Effector memory CD4-positive, alpha-beta T cell (primary cell): ENCODE data around the gene AK9.
"Not testable (repeated sequence)": the region's sequence is repeated elsewhere in the genome, so short reads cannot be mapped to it uniquely, and the experiment has no call there.

Source experiments
- DNase-seq, 3 donors: peaks; one replicate each; pipeline ENCODE4 v3.0.0-alpha.2; 2020
- H3K27ac ChIP-seq: 2 replicates; pipeline ENCODE4 v1.7.0; 2013; ENCODE audit warnings: mild to moderate bottlenecking, low read length, moderate library complexity; ENCODE audit not compliant: insufficient read depth, poor library complexity, severe bottlenecking
- H3K27me3 ChIP-seq: replicated peaks from 2 replicates; pipeline ENCODE4 v1.7.0; 2013; ENCODE audit warnings: mild to moderate bottlenecking, low read length; ENCODE audit not compliant: insufficient read depth, control insufficient read depth, poor library complexity, severe bottlenecking
- H3K36me3 ChIP-seq: 2 replicates; pipeline ENCODE4 v1.7.0; 2013; ENCODE audit warnings: mild to moderate bottlenecking, low read length, moderate library complexity; ENCODE audit not compliant: control insufficient read depth, insufficient read depth
- H3K4me1 ChIP-seq: 2 replicates; pipeline ENCODE4 v1.7.0; 2013; ENCODE audit warnings: low read length, mild to moderate bottlenecking; ENCODE audit not compliant: control insufficient read depth, insufficient read depth, poor library complexity, severe bottlenecking
- H3K4me3 ChIP-seq: 2 replicates; pipeline ENCODE4 v1.7.0; 2013; ENCODE audit warnings: low read length, low read depth, mild to moderate bottlenecking; ENCODE audit not compliant: insufficient read depth, poor library complexity, severe bottlenecking
- H3K9me3 ChIP-seq: 2 replicates; pipeline ENCODE4 v1.7.0; 2013; ENCODE audit warnings: mild to moderate bottlenecking, low read length, moderate library complexity; ENCODE audit not compliant: control insufficient read depth

Gene AK9

GRCh38 chr6:109720311-109720710 is 29.3 kb upstream of the AK9 start:
- Histone ChIP-seq H3K36me3 (peaks cover 7% of the 10 kb centered on the region), H3K27me3 (no peaks in the 10 kb centered on the region), H3K9me3 (no peaks in the 10 kb centered on the region), H3K27ac (no peak overlapping the region), H3K4me3 (no peak overlapping the region), H3K4me1 (no peaks in the 10 kb centered on the region)
- DNase-seq = no peak

GRCh38 chr6:109718991-109719390 is 28.0 kb upstream of the AK9 start:
- Histone ChIP-seq H3K4me1 (no peaks in the 10 kb centered on the region), H3K9me3 (no peaks in the 10 kb centered on the region), H3K27me3 (no peaks in the 10 kb centered on the region), H3K4me3 (no peak overlapping the region), H3K36me3 (peaks cover 7% of the 10 kb centered on the region), H3K27ac (no peak overlapping the region)
- no peak for DNase-seq

GRCh38 chr6:109717971-109718370 is 27.0 kb upstream of the AK9 start:
- no peaks in the 10 kb centered on the region for H3K9me3 ChIP-seq
- H3K4me1 ChIP-seq = no peaks in the 10 kb centered on the region
- no peak overlapping the region for H3K27ac ChIP-seq
- H3K4me3 ChIP-seq = no peak overlapping the region
- H3K27me3 ChIP-seq = no peaks in the 10 kb centered on the region
- no peak for DNase-seq
- no peaks in the 10 kb centered on the region for H3K36me3 ChIP-seq

- no peak for DNase-seq
- H3K4me3 ChIP-seq = no peak overlapping the region
Measured at GRCh38 chr6:109715616-109716015, 24.6 kb upstream of the AK9 start.

GRCh38 chr6:109714611-109715010 is 23.6 kb upstream of the AK9 start:
- no peaks in the 10 kb centered on the region for H3K36me3 ChIP-seq
- H3K27ac ChIP-seq = no peak overlapping the region
- H3K4me3 ChIP-seq = no peak overlapping the region
- no peaks in the 10 kb centered on the region for H3K4me1 ChIP-seq
- H3K27me3 ChIP-seq = no peaks in the 10 kb centered on the region
- H3K9me3 ChIP-seq = no peaks in the 10 kb centered on the region
- no peak for DNase-seq

More at GRCh38 chr6:109715616-109716015, 24.6 kb upstream of the AK9 start:
- no peaks in the 10 kb centered on the region for H3K4me1 ChIP-seq
- no peaks in the 10 kb centered on the region for H3K36me3 ChIP-seq
- H3K27ac ChIP-seq = no peak overlapping the region
- H3K27me3 ChIP-seq = no peaks in the 10 kb centered on the region
- H3K9me3 ChIP-seq = no peaks in the 10 kb centered on the region

- Histone ChIP-seq H3K36me3 (no peaks in the 10 kb centered on the region), H3K27ac (no peak overlapping the region), H3K27me3 (no peaks in the 10 kb centered on the region)
Measured at GRCh38 chr6:109714166-109714565, 23.2 kb upstream of the AK9 start.

GRCh38 chr6:109713097-109713496 is 22.1 kb upstream of the AK9 start:
- H3K9me3 ChIP-seq = no peaks in the 10 kb centered on the region
- DNase-seq = no peak
- no peak overlapping the region for H3K27ac ChIP-seq
- H3K27me3 ChIP-seq = no peaks in the 10 kb centered on the region
- H3K4me1 ChIP-seq = no peaks in the 10 kb centered on the region
- no peaks in the 10 kb centered on the region for H3K36me3 ChIP-seq
- H3K4me3 ChIP-seq = no peak overlapping the region

More at GRCh38 chr6:109714166-109714565, 23.2 kb upstream of the AK9 start:
- Histone ChIP-seq H3K9me3 (no peaks in the 10 kb centered on the region), H3K4me3 (no peak overlapping the region), H3K4me1 (no peaks in the 10 kb centered on the region)
- no peak for DNase-seq

GRCh38 chr6:109708099-109708498 is 17.1 kb upstream of the AK9 start:
- H3K27me3 ChIP-seq, H3K9me3 ChIP-seq, H3K4me1 ChIP-seq, H3K4me3 ChIP-seq, DNase-seq, H3K36me3 ChIP-seq, H3K27ac ChIP-seq: not testable (repeated sequence)

GRCh38 chr6:109706513-109706912 is 15.5 kb upstream of the AK9 start:
- Histone ChIP-seq H3K27ac (no peak overlapping the region), H3K36me3 (no peaks in the 10 kb centered on the region), H3K9me3 (no peaks in the 10 kb centered on the region), H3K4me3 (no peak overlapping the region), H3K27me3 (no peaks in the 10 kb centered on the region), H3K4me1 (no peaks in the 10 kb centered on the region)
- DNase-seq = no peak

GRCh38 chr6:109705258-109705657 is 14.3 kb upstream of the AK9 start:
- H3K4me1 ChIP-seq = no peaks in the 10 kb centered on the region
- no peaks in the 10 kb centered on the region for H3K27me3 ChIP-seq

GRCh38 chr6:109702791-109703190 is 11.8 kb upstream of the AK9 start:
- H3K9me3 ChIP-seq = no peaks in the 10 kb centered on the region
- H3K27ac ChIP-seq = no peak overlapping the region
- H3K36me3 ChIP-seq = no peaks in the 10 kb centered on the region
- H3K4me1 ChIP-seq = no peaks in the 10 kb centered on the region
- no peak overlapping the region for H3K4me3 ChIP-seq
- DNase-seq = no peak
- H3K27me3 ChIP-seq = no peaks in the 10 kb centered on the region

More at GRCh38 chr6:109705258-109705657, 14.3 kb upstream of the AK9 start:
- no peaks in the 10 kb centered on the region for H3K36me3 ChIP-seq
- H3K27ac ChIP-seq = no peak overlapping the region
- H3K9me3 ChIP-seq = no peaks in the 10 kb centered on the region
- H3K4me3 ChIP-seq = no peak overlapping the region
- DNase-seq = peak; percentile 32 to 55 (median 44)
